Esophagus squamous epithelium (tissue), 5 donors: Measurements from ENCODE around the gene VMP1. TPM values are rescaled to one million over a fixed set of nuclear protein-coding genes. Genes with fewer than 3 reads are reported as not detected.

Experiments
- DNase-seq: peaks from one replicate; lab custom pipeline; 2025; lab: John Stamatoyannopoulos, UW
- H3K27ac ChIP-seq, 4 donors: fragments of 200-600 bp; sonication (generic); one replicate each; pipeline ENCODE4 v1.5.1; 2016 to 2019; ENCODE audit warnings: mild to moderate bottlenecking in 1 of 4
- H3K27me3 ChIP-seq, 4 donors: fragments of 200-600 bp; sonication (generic); 1 replicate in 3 of 4; 2 replicates in 1 of 4; pipeline versions ENCODE4 v1.5.1 to v1.6.0; 2017 to 2021; ENCODE audit warnings: antibody characterized with exemption in 1 of 4
- H3K36me3 ChIP-seq, 3 donors: fragments of 200-600 bp; sonication (generic); one replicate each; pipeline ENCODE4 v1.5.1; 2016 to 2019
- H3K4me1 ChIP-seq, 3 donors: fragments of 200-600 bp; sonication (generic); one replicate each; pipeline ENCODE4 v1.5.1; 2017 to 2019
- H3K4me3 ChIP-seq, 4 donors: fragments of 200-600 bp; sonication (generic); 1 replicate in 3 of 4; 2 replicates in 1 of 4; pipeline ENCODE4 v1.5.1; 2016 to 2019; ENCODE audit warnings: mild to moderate bottlenecking in 2 of 4, moderate library complexity in 1 of 4
- H3K9me3 ChIP-seq, 3 donors: fragments of 200-600 bp; sonication (generic); one replicate each; pipeline ENCODE4 v1.5.1; 2016 to 2019
- CTCF ChIP-seq, 6 experiments: fragments of 450-650 bp in 4 of 6; fragments of 200-600 bp in 2 of 6; sonication (generic) in 2 of 6; IDR thresholded peaks; one replicate each; pipeline ENCODE4 v1.5.1; 2016 to 2019; ENCODE audit warnings: antibody characterized with exemption in 6 of 6, mild to moderate bottlenecking in 4 of 6, moderate library complexity in 4 of 6
- POLR2A ChIP-seq, 4 donors: fragments of 450-650 bp; IDR thresholded peaks; one replicate each; pipeline ENCODE4 v1.6.1; 2017; ENCODE audit warnings: antibody characterized with exemption in 4 of 4, mild to moderate bottlenecking in 4 of 4, moderate library complexity in 3 of 4
- WGBS, 2 donors: methylation state at CpG; one replicate each; pipeline ENCODE4 v1.1.5; 2018; 5-methylcytosine and 5-hydroxymethylcytosine counted together
- intact Hi-C: fragments of 100-400 bp; cut with DNase I; formaldehyde crosslinking; loops from one replicate; pipeline ENCODE4 v1.15.0; 2022
- total RNA-seq, 4 donors: library from RNA; depleted of rRNA; stranded (reverse); fragments of >200 nt; gene quantifications; one replicate each; pipeline ENCODE4 v1.1.0, GENCODE V29; 2016
- donor health status: DM: yes; HTN: yes; CAD: no.

The VMP1 gene
- total RNA-seq, 4 donors from 2014 or later = 132 to 363 (median 141) TPM

- Histone ChIP-seq H3K4me3 (no peak overlapping the region), H3K27me3 (no peaks in the 10 kb centered on the region), H3K9me3 (no peaks in the 10 kb centered on the region), H3K36me3 (peaks cover 0 to 59% (median 0%) of the 10 kb centered on the region in 3 donors), H3K27ac (peak overlapping the region in 3 of 4 donors; percentile 43 to 60 (median 48)), H3K4me1 (peaks cover 0 to 5% (median 3%) of the 10 kb centered on the region in 3 donors)
- intact Hi-C loops = no loop called here
- no peak for DNase-seq
- 71 to 76% methylated on average over 3 of the region's 3 CpGs for WGBS, 2 donors
- no peak for TF ChIP-seq POLR2A (IDR thresholded peaks at IDR 0.05)
- TF ChIP-seq CTCF (IDR thresholded peaks at IDR 0.05) = no peak
Measured at GRCh38 chr17:59814685-59815084, 107.2 kb downstream of the VMP1 start.

- Histone ChIP-seq H3K9me3 (no peaks in the 10 kb centered on the region), H3K27me3 (no peaks in the 10 kb centered on the region), H3K4me1 (peaks cover 0 to 5% (median 3%) of the 10 kb centered on the region in 3 donors), H3K36me3 (peaks cover 0 to 52% (median 0%) of the 10 kb centered on the region in 3 donors), H3K4me3 (no peak overlapping the region), H3K27ac (peak overlapping the region; percentile 36 to 60 (median 44))
- TF ChIP-seq CTCF (IDR thresholded peaks at IDR 0.05) = no peak
- no peak for TF ChIP-seq POLR2A (IDR thresholded peaks at IDR 0.05)
- intact Hi-C loops = no loop called here
- 69 to 78% methylated on average over 1 of the region's 1 CpG for WGBS, 2 donors
- DNase-seq = no peak
Measured at GRCh38 chr17:59815965-59816364, 108.5 kb downstream of the VMP1 start.

GRCh38 chr17:59825533-59826322 lies 118.3 kb downstream of the VMP1 start:
- H3K27me3 ChIP-seq = no peaks in the 10 kb centered on the region
- peaks cover 0 to 14% (median 0%) of the 10 kb centered on the region in 3 donors for H3K36me3 ChIP-seq
- peak overlapping the region; percentile 37 to 85 (median 80) for H3K27ac ChIP-seq
- H3K4me1 ChIP-seq = peaks cover 24 to 57% (median 39%) of the 10 kb centered on the region in 3 donors
- DNase-seq = no peak
- TF ChIP-seq POLR2A (IDR thresholded peaks at IDR 0.05) = no peak
- TF ChIP-seq CTCF (IDR thresholded peaks at IDR 0.05) = no peak
- WGBS, 2 donors = 43 to 53% methylated on average over 5 of the region's 5 CpGs
- no peaks in the 10 kb centered on the region for H3K9me3 ChIP-seq
- intact Hi-C loops = no loop called here
- H3K4me3 ChIP-seq = no peak overlapping the region

GRCh38 chr17:59826706-59827453 lies 119.4 kb downstream of the VMP1 start:
- intact Hi-C loops = no loop called here
- H3K36me3 ChIP-seq = peaks cover 0 to 9% (median 0%) of the 10 kb centered on the region in 3 donors
- no peaks in the 10 kb centered on the region for H3K9me3 ChIP-seq
- H3K27me3 ChIP-seq = no peaks in the 10 kb centered on the region
- TF ChIP-seq POLR2A (IDR thresholded peaks at IDR 0.05) (no peak), CTCF (IDR thresholded peaks at IDR 0.05) (no peak)
- no peak for DNase-seq
- peaks cover 24 to 68% (median 44%) of the 10 kb centered on the region in 3 donors for H3K4me1 ChIP-seq
- H3K4me3 ChIP-seq = no peak overlapping the region
- H3K27ac ChIP-seq = peak overlapping the region; percentile 75 to 85 (median 80)
- 82 to 92% methylated on average over 4 of the region's 4 CpGs for WGBS, 2 donors
